ENCODE measurements around the gene RNASE3.
"Not testable (repeated sequence)": the region's sequence is repeated elsewhere in the genome, so short reads cannot be mapped to it uniquely, and the experiment has no call there.

The RNASE3 gene

GRCh38 chr14:20919038-20919756 lies 28.0 kb downstream of the RNASE3 start:
- DNase-seq, result not testable (repeated sequence)

GRCh38 chr14:20923766-20924297 lies 32.6 kb downstream of the RNASE3 start:
- DNase-seq, result not testable (repeated sequence)

GRCh38 chr14:20934148-20934762 lies 43.1 kb downstream of the RNASE3 start:
- DNase-seq, result peak in 3 of 5 donors; percentile 5 to 8 (median 5)

GRCh38 chr14:20935303-20935984 lies 44.3 kb downstream of the RNASE3 start:
- DNase-seq, result no peak
